ENCODE measurements around the gene PRAMEF20.

Gene PRAMEF20

GRCh38 chr1:13469343-13469742, 59.1 kb downstream of the PRAMEF20 start:
- Histone ChIP-seq H3K4me3 (ENCODE audit: low read depth, low read length) (no peak overlapping the region), H2AFZ (ENCODE audit: insufficient read depth, low read length, poor library complexity) (no peak overlapping the region), H3K23ac (ENCODE audit: low read length) (no peak overlapping the region), H2AK5ac (ENCODE audit: low read length) (no peak overlapping the region), H3K79me2 (ENCODE audit: control insufficient read depth, insufficient read depth, low read length, poor library complexity) (no peaks in the 10 kb centered on the region), H3K9ac (ENCODE audit: low read length) (no peak overlapping the region), H3K18ac (ENCODE audit: low read length) (no peak overlapping the region), H4K12ac (ENCODE audit: low read depth, low read length) (no peak overlapping the region), H3K4me1 (ENCODE audit: control insufficient read depth in 1 of 2, insufficient read depth in 2 of 2, low read length in 2 of 2) (no peaks in the 10 kb centered on the region), H3K36me3 (ENCODE audit: control insufficient read depth in 1 of 2, insufficient read depth in 2 of 2, low read length in 2 of 2) (no peaks in the 10 kb centered on the region), H3K27ac (ENCODE audit: low read depth, low read length) (no peak overlapping the region), H2BK12ac (ENCODE audit: low read length) (no peak overlapping the region), H4K91ac (ENCODE audit: low read depth, low read length) (no peak overlapping the region), H4K8ac (ENCODE audit: low read depth, low read length) (no peak overlapping the region), H3K4ac (ENCODE audit: low read depth, low read length) (no peak overlapping the region), H3K79me1 (ENCODE audit: low read length) (no peaks in the 10 kb centered on the region), H3K14ac (ENCODE audit: low read length) (no peak overlapping the region), H3K27me3 (ENCODE audit: insufficient read depth, low read length) (no peaks in the 10 kb centered on the region), H2BK5ac (ENCODE audit: low read depth, low read length, poor library complexity) (no peak overlapping the region), H2BK120ac (ENCODE audit: insufficient read depth, low read length, poor library complexity) (no peak overlapping the region), H3K9me3 (ENCODE audit: insufficient read depth, low read depth, low read length) (peaks cover 35% of the 10 kb centered on the region), H3K4me2 (ENCODE audit: low read length) (no peak overlapping the region)
- no CpG with 5 or more reads among the region's 5 CpGs for WGBS (ENCODE audit: extremely low coverage, insufficient coverage, insufficient read length)
- DNase-seq: peak in 1 of 2 donors; percentile 28
